ENCODE data around the gene ARSI. TPM values are rescaled to one million over a fixed set of nuclear protein-coding genes. Genes with fewer than 3 reads are reported as not detected.

ARSI gene
- total RNA-seq, 1 donor from 2014 or later = 4.6 TPM

DNA sequence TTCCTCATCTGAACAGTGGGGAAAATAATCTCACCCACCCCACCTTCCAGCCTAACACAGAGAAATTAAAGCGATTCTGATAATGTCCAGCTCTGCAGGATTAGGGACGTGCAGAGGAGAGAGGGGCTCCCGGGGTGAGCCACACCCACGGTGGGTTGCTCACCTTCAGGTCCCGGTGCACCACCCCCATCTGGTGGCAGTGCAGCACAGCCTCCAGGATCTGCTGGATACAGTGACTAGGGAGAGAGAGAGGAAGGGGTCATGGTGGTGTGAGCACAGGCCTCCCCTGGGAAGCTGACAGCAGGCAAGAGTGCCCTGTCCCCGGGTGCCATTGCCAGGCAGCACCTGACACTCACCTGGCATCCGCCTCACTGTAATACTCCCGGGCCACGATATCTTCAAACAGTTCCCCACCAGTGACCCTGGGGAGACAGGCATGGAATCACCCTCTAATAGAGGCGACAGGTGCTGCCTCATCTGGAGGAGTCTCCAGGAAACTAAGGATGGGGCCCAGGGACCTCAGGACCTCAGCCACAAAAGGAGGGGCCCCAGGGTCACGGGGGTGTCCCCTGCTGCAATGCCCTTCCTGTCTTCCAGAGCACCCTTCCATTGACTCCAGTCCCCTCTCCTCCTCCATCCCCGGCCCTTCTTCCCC, 46.2 kb downstream of the ARSI start:
- no peaks in the 10 kb centered on the region for H3K9me3 Mint-ChIP-seq
- H3K27ac Mint-ChIP-seq = peak overlapping the region; percentile 32
- no peaks in the 10 kb centered on the region for H3K36me3 Mint-ChIP-seq
- H3K4me3 Mint-ChIP-seq = no peak overlapping the region
- peaks cover 35% of the 10 kb centered on the region for H3K4me1 Mint-ChIP-seq (ENCODE audit: unreplicated experiment)
- no peak for DNase-seq (ENCODE audit: extremely low spot score, unreplicated experiment)
- no peaks in the 10 kb centered on the region for H3K27me3 Mint-ChIP-seq
- TF ChIP-seq, protein P1, sequence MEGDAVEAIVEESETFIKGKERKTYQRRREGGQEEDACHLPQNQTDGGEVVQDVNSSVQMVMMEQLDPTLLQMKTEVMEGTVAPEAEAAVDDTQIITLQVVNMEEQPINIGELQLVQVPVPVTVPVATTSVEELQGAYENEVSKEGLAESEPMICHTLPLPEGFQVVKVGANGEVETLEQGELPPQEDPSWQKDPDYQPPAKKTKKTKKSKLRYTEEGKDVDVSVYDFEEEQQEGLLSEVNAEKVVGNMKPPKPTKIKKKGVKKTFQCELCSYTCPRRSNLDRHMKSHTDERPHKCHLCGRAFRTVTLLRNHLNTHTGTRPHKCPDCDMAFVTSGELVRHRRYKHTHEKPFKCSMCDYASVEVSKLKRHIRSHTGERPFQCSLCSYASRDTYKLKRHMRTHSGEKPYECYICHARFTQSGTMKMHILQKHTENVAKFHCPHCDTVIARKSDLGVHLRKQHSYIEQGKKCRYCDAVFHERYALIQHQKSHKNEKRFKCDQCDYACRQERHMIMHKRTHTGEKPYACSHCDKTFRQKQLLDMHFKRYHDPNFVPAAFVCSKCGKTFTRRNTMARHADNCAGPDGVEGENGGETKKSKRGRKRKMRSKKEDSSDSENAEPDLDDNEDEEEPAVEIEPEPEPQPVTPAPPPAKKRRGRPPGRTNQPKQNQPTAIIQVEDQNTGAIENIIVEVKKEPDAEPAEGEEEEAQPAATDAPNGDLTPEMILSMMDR (conservative IDR thresholded peaks at IDR 0.05) = peak; percentile 54

DNA sequence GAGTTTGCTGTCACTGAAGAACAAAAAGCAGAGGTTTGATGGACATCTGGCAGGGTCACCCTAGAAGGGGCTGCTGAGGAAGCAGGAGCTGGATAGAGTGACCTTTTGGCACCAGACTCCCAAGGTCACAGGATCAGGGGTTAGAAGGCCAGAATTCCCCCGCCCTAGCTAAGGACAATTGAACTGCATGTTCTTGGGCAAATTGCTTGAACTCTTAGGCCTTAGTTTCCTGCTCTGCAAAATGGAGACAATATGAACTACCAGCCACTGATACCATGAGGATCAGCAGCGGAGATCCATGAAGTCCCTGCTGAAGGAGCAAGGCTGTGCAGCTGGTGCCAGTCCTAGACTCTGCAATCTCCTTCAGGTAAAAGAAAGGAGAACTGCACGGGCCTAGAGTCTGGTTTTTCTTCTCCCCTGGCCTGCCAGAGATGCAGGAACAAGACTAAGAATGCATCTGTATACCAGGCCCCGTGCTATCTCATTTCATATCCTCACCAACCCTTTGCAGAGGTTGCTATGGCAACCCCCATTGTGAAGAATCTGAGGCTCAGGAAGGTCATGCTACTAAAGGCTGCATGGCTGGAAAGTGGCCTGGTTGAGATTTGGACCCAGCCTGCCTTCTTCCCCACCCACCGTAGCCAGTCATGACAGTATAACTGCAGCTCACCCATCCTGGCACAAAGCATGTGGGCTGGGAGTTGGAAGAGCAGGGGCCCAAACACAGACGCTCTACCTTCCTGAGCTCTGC, 46.9 kb downstream of the ARSI start:
- H3K4me1 Mint-ChIP-seq (ENCODE audit: unreplicated experiment) = peaks cover 35% of the 10 kb centered on the region
- H3K36me3 Mint-ChIP-seq = no peaks in the 10 kb centered on the region
- TF ChIP-seq, protein P1 (conservative IDR thresholded peaks at IDR 0.05) = no peak
- H3K4me3 Mint-ChIP-seq = no peak overlapping the region
- no peaks in the 10 kb centered on the region for H3K9me3 Mint-ChIP-seq
- no peaks in the 10 kb centered on the region for H3K27me3 Mint-ChIP-seq
- DNase-seq (ENCODE audit: extremely low spot score, unreplicated experiment) = no peak
- H3K27ac Mint-ChIP-seq = no peak overlapping the region

DNA sequence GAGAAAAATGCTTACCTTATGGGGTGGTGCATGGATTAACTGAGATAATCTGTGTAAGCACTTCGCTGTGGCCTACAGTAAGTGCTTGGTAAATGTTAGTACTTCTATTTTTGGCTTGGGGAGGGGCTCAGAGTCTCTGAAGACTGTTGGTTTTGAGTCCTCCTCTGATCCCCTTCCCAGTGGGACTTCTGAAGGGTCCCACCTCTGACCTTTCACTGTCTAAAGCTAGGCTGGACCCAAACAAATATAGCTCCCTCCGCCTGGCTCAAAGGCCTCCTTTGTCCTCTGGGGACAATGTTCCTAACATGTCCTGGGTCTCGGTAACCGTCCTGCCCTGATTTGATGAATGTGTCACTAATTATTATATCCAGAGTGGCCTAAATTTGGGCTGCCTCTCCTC, 47.9 kb downstream of the ARSI start:
- DNase-seq (ENCODE audit: extremely low spot score, unreplicated experiment) = no peak
- no peak overlapping the region for H3K4me3 Mint-ChIP-seq
- H3K4me1 Mint-ChIP-seq (ENCODE audit: unreplicated experiment) = peaks cover 35% of the 10 kb centered on the region
- H3K27me3 Mint-ChIP-seq = no peaks in the 10 kb centered on the region
- TF ChIP-seq, protein P1 (conservative IDR thresholded peaks at IDR 0.05) = no peak
- no peaks in the 10 kb centered on the region for H3K36me3 Mint-ChIP-seq
- H3K27ac Mint-ChIP-seq = peak overlapping the region; percentile 11
- H3K9me3 Mint-ChIP-seq = no peaks in the 10 kb centered on the region

DNA sequence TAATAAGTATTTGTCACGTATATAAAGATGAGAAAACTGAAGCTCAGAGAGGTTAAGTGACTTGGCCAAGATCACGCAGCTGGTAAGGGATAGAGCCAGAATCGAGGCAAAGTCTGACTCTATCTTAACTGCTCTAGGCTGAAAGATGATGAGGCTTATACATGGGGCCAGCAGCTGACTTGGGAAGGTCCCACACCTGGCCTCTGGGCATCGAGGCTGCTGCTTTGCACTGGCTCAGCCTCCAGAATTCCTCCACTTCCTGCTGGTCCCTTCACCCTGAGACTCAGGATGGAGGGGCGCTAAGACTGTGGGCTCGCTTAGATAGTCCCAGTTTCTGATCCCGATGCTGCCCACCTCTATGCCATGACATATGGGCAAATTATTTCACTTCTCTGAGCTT, 48.3 kb downstream of the ARSI start:
- Mint-ChIP-seq H3K36me3 (no peaks in the 10 kb centered on the region), H3K4me3 (no peak overlapping the region), H3K4me1 (ENCODE audit: unreplicated experiment) (peaks cover 35% of the 10 kb centered on the region), H3K27me3 (no peaks in the 10 kb centered on the region), H3K27ac (no peak overlapping the region), H3K9me3 (no peaks in the 10 kb centered on the region)
- TF ChIP-seq, protein P1 (conservative IDR thresholded peaks at IDR 0.05) = no peak
- no peak for DNase-seq (ENCODE audit: extremely low spot score, unreplicated experiment)

DNA sequence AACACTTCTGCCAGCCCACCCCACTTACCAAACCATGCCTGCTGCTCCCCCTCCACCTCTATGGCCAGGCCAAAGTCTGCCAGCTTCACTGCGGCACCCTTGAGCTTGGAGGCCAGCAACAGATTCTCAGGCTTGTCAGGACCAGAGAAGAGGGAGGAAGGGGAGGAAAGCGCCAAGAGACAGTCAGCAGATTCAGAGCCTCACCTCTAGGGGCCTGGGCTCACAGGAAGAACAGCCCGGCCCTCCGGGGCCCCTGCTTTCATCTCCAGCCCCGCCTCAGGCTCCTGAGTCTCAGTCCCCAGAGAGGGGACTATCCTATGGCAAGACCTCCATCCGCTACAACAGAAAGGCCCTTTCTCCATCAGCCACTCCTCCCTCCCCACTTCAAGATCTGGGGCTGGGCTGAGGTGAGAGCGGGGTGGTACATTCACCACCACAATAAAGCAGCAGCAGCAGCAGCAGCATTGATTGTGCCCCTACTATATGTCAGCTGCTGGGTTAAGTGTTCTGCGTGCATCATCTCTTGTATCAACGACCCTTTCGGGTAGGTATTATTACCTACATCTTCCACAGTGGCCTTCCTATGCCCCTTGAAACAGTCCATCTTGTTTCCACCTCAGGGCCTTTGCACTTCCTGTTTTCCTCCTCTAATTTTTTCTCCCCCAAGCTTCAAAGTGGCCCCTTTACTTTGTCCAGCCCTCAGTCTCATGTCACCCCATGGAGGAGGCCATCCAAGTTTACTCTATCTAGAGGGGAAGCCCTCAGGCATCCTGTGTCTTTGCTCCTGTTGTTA, 49.1 kb downstream of the ARSI start:
- no peak overlapping the region for H3K27ac Mint-ChIP-seq
- no peaks in the 10 kb centered on the region for H3K36me3 Mint-ChIP-seq
- TF ChIP-seq, protein P1 (conservative IDR thresholded peaks at IDR 0.05) = no peak
- no peaks in the 10 kb centered on the region for H3K27me3 Mint-ChIP-seq
- DNase-seq (ENCODE audit: extremely low spot score, unreplicated experiment) = no peak
- no peaks in the 10 kb centered on the region for H3K9me3 Mint-ChIP-seq
- H3K4me3 Mint-ChIP-seq = no peak overlapping the region
- peaks cover 34% of the 10 kb centered on the region for H3K4me1 Mint-ChIP-seq (ENCODE audit: unreplicated experiment)
